Neural cell (in vitro differentiated cells): Measurements from ENCODE around the gene SAE1. TPM values are rescaled to one million over a fixed set of nuclear protein-coding genes. Genes with fewer than 3 reads are reported as not detected.
A peak's percentile ranks its signal among the peaks of the same experiment; 100 is the strongest.

Source experiments
- H2AFZ ChIP-seq: fragments of 200-600, 300-800 bp; sonication (generic), shearing (Covaris generic); 2 replicates; pipeline ENCODE4 v1.6.0; 2014; ENCODE audit warnings: low read depth, mild to moderate bottlenecking, antibody characterized with exemption, low read length, moderate library complexity
- H3F3A ChIP-seq: fragments of 200-600 bp; shearing (Covaris generic); 2 replicates; pipeline ENCODE4 v1.6.1; 2016; ENCODE audit warnings: mild to moderate bottlenecking, moderate library complexity, mixed read lengths, antibody characterized with exemption, low read length; ENCODE audit not compliant: insufficient read depth, poor library complexity, severe bottlenecking
- H3K27ac ChIP-seq: fragments of 200-600, 300-800 bp; sonication (generic), shearing (Covaris generic); 2 replicates; pipeline ENCODE4 v1.5.1; 2014; ENCODE audit warnings: mild to moderate bottlenecking, low read length, moderate library complexity
- H3K27me3 ChIP-seq: fragments of 300-800, 200-600 bp; sonication (generic), shearing (Covaris generic); 2 replicates; pipeline ENCODE4 v1.6.0; 2014; ENCODE audit warnings: mild to moderate bottlenecking, low read depth, low read length, moderate library complexity; ENCODE audit not compliant: insufficient read depth
- H3K36me3 ChIP-seq: fragments of 300-800, 200-600 bp; sonication (generic), shearing (Covaris generic); 2 replicates; pipeline ENCODE4 v1.5.1; 2014; ENCODE audit warnings: mild to moderate bottlenecking, antibody characterized with exemption, low read length, moderate library complexity; ENCODE audit not compliant: insufficient read depth
- H3K4me2 ChIP-seq: fragments of 300-800, 200-600 bp; sonication (generic), shearing (Covaris generic); 2 replicates; pipeline ENCODE4 v1.6.0; 2014; ENCODE audit warnings: mild to moderate bottlenecking, low read length
- H3K4me3 ChIP-seq: fragments of 300-800, 200-600 bp; sonication (generic), shearing (Covaris generic); 2 replicates; pipeline ENCODE4 v1.5.1; 2014; ENCODE audit warnings: mild to moderate bottlenecking, low read length, moderate library complexity
- H3K79me2 ChIP-seq: fragments of 200-600 bp; shearing (Covaris generic); replicated peaks from 2 replicates; pipeline ENCODE4 v1.6.0; 2014; ENCODE audit warnings: mild to moderate bottlenecking, low read length, moderate library complexity; ENCODE audit not compliant: insufficient read depth
- H3K9ac ChIP-seq: fragments of 300-800, 200-600 bp; sonication (generic), shearing (Covaris generic); 2 replicates; pipeline ENCODE4 v1.6.1; 2016; ENCODE audit warnings: mild to moderate bottlenecking, low read length, mixed read lengths
- H3K9me2 ChIP-seq: fragments of 200-600 bp; shearing (Covaris generic); 2 replicates; pipeline ENCODE4 v1.6.1; 2016; ENCODE audit warnings: mild to moderate bottlenecking, low read length, mixed read lengths; ENCODE audit not compliant: insufficient read depth
- H3K9me3 ChIP-seq: fragments of 200-600, 300-800 bp; sonication (generic), shearing (Covaris generic); 2 replicates; pipeline ENCODE4 v1.6.1; 2016; ENCODE audit warnings: mild to moderate bottlenecking, mixed run types, low read length, moderate library complexity, mixed read lengths
- H4K20me1 ChIP-seq: fragments of 200-600 bp; shearing (Covaris generic); 2 replicates; pipeline ENCODE4 v1.6.1; 2016; ENCODE audit warnings: mild to moderate bottlenecking, mixed run types; ENCODE audit not compliant: insufficient read depth
- EP300 ChIP-seq: fragments of 450-650 bp; conservative IDR thresholded peaks from 2 replicates; pipeline ENCODE4 v1.6.1; 2014; ENCODE audit warnings: antibody characterized with exemption, mild to moderate bottlenecking, moderate library complexity; ENCODE audit not compliant: poor library complexity, severe bottlenecking
- EZH2 ChIP-seq: fragments of 200-600, 300-800 bp; shearing (Covaris generic), sonication (generic); IDR thresholded peaks from 2 replicates; pipeline ENCODE4 v1.6.1; 2014; ENCODE audit warnings: antibody characterized with exemption, low read length, borderline replicate concordance, mild to moderate bottlenecking; ENCODE audit not compliant: insufficient read depth, poor library complexity, severe bottlenecking
- MXI1 ChIP-seq: fragments of 450-650 bp; conservative IDR thresholded peaks from 2 replicates; pipeline ENCODE4 v1.6.1; 2014; ENCODE audit warnings: antibody characterized with exemption, mild to moderate bottlenecking; ENCODE audit not compliant: poor library complexity, severe bottlenecking
- POLR2AphosphoS5 ChIP-seq: IDR thresholded peaks from 2 replicates; pipeline ENCODE4 v1.6.1; 2012
- RAD21 ChIP-seq: fragments of 450-650 bp; conservative IDR thresholded peaks from 2 replicates; pipeline ENCODE4 v1.6.1; 2014; ENCODE audit warnings: antibody characterized with exemption, mild to moderate bottlenecking, moderate library complexity
- SMC3 ChIP-seq: fragments of 450-650 bp; conservative IDR thresholded peaks from 2 replicates; pipeline ENCODE4 v1.6.1; 2014; ENCODE audit warnings: antibody characterized with exemption, mild to moderate bottlenecking, moderate library complexity; ENCODE audit not compliant: poor library complexity
- TAF1 ChIP-seq: IDR thresholded peaks from 2 replicates; pipeline ENCODE4 v1.6.1; 2012; ENCODE audit warnings: low read depth
- polyA plus RNA-seq: library from polyadenylated mRNA; depleted of rRNA; stranded (reverse); fragments of >200 nt; gene quantifications from 2 replicates; pipeline ENCODE4 v1.2.3, GENCODE V29; 2014
- TF ChIP-seq, protein P1 (sequence below): fragments of 450-650 bp; IDR thresholded peaks from 2 replicates; pipeline ENCODE4 v1.5.1; 2014; ENCODE audit warnings: antibody characterized with exemption, mild to moderate bottlenecking, moderate library complexity; ENCODE audit not compliant: poor library complexity, severe bottlenecking
- TF ChIP-seq, protein P2 (sequence below): IDR thresholded peaks from 2 replicates; pipeline ENCODE4 v1.6.1; 2012; ENCODE audit warnings: borderline replicate concordance

SAE1 gene
- polyA plus RNA-seq, 1 donor from 2014 or later = 178 TPM

DNA sequence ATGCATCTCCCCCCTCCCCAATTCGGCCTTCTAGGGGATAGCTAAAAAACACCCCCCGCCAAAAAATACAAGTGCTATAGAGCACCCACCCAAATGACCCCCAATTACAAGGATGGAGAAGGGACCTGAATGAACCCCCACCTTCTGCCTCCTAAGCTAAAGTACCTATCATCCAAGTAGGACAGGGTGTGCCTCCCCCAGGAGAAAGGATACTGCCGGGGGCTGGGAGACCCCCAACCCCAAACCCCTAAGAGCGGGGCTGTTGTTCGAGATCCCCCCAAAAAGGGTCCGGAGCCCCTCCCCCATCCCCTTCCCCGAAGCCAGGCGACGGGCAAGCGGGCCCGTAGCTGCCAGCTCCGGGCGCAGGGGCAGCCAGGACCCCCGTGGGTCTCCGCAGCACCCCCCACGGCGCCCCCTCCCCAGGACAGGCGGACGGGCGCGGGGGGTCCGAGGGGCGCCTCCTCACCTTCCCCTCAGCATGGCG, 18.9 kb upstream of the SAE1 start:
- TF ChIP-seq TAF1 (no peak), MXI1 (no peak), RAD21 (no peak), EZH2 (no peak), SMC3 (no peak)
- TF ChIP-seq, protein P1, sequence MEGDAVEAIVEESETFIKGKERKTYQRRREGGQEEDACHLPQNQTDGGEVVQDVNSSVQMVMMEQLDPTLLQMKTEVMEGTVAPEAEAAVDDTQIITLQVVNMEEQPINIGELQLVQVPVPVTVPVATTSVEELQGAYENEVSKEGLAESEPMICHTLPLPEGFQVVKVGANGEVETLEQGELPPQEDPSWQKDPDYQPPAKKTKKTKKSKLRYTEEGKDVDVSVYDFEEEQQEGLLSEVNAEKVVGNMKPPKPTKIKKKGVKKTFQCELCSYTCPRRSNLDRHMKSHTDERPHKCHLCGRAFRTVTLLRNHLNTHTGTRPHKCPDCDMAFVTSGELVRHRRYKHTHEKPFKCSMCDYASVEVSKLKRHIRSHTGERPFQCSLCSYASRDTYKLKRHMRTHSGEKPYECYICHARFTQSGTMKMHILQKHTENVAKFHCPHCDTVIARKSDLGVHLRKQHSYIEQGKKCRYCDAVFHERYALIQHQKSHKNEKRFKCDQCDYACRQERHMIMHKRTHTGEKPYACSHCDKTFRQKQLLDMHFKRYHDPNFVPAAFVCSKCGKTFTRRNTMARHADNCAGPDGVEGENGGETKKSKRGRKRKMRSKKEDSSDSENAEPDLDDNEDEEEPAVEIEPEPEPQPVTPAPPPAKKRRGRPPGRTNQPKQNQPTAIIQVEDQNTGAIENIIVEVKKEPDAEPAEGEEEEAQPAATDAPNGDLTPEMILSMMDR = no peak
- TF ChIP-seq, protein P2, sequence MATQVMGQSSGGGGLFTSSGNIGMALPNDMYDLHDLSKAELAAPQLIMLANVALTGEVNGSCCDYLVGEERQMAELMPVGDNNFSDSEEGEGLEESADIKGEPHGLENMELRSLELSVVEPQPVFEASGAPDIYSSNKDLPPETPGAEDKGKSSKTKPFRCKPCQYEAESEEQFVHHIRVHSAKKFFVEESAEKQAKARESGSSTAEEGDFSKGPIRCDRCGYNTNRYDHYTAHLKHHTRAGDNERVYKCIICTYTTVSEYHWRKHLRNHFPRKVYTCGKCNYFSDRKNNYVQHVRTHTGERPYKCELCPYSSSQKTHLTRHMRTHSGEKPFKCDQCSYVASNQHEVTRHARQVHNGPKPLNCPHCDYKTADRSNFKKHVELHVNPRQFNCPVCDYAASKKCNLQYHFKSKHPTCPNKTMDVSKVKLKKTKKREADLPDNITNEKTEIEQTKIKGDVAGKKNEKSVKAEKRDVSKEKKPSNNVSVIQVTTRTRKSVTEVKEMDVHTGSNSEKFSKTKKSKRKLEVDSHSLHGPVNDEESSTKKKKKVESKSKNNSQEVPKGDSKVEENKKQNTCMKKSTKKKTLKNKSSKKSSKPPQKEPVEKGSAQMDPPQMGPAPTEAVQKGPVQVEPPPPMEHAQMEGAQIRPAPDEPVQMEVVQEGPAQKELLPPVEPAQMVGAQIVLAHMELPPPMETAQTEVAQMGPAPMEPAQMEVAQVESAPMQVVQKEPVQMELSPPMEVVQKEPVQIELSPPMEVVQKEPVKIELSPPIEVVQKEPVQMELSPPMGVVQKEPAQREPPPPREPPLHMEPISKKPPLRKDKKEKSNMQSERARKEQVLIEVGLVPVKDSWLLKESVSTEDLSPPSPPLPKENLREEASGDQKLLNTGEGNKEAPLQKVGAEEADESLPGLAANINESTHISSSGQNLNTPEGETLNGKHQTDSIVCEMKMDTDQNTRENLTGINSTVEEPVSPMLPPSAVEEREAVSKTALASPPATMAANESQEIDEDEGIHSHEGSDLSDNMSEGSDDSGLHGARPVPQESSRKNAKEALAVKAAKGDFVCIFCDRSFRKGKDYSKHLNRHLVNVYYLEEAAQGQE = peak; percentile 7
- H3K9me2 ChIP-seq = no peaks in the 10 kb centered on the region
- H4K20me1 ChIP-seq = no peaks in the 10 kb centered on the region
- H3K9ac ChIP-seq = peak overlapping the region; percentile 100
- H2AFZ ChIP-seq = peak overlapping the region; percentile 28
- peak overlapping the region; percentile 100 for H3K27ac ChIP-seq
- H3K4me2 ChIP-seq = peak overlapping the region; percentile 97
- peaks cover 34% of the 10 kb centered on the region for H3K79me2 ChIP-seq
- H3K27me3 ChIP-seq = no peaks in the 10 kb centered on the region
- no peaks in the 10 kb centered on the region for H3K9me3 ChIP-seq
- H3K4me3 ChIP-seq = peak overlapping the region; percentile 90
- H3F3A ChIP-seq = peaks cover 6% of the 10 kb centered on the region
- H3K36me3 ChIP-seq = no peaks in the 10 kb centered on the region

GRCh38 chr19:47112166-47112996, 18.3 kb upstream of the SAE1 start:
- Histone ChIP-seq H3K4me3 (peak overlapping the region; percentile 90), H3K27me3 (no peaks in the 10 kb centered on the region), H3F3A (peaks cover 6% of the 10 kb centered on the region), H3K9ac (peak overlapping the region; percentile 100), H3K79me2 (peaks cover 28% of the 10 kb centered on the region), H3K36me3 (no peaks in the 10 kb centered on the region), H3K4me2 (peak overlapping the region; percentile 86), H2AFZ (peak overlapping the region; percentile 51), H3K27ac (peak overlapping the region; percentile 100), H3K9me2 (no peaks in the 10 kb centered on the region), H4K20me1 (no peaks in the 10 kb centered on the region), H3K9me3 (no peaks in the 10 kb centered on the region)
- TF ChIP-seq EP300 (no peak), EZH2 (no peak), MXI1 (peak; percentile 76), TAF1 (peak; percentile 95), RAD21 (no peak), POLR2AphosphoS5 (peak; percentile 93), SMC3 (peak; percentile 6)
- TF ChIP-seq, protein P2 = peak; percentile 80
- TF ChIP-seq, protein P1 = no peak
